ENCODE data around the gene RNF220. TPM values are rescaled to one million over a fixed set of nuclear protein-coding genes. Genes with fewer than 3 reads are reported as not detected.

RNF220 gene
- total and polyA plus RNA-seq, 9 of the 15 experiments (the other 6 are each of a cell fraction or from before 2014, with no cell fraction given), result 5.1 to 117 (median 66.9) TPM

DNA sequence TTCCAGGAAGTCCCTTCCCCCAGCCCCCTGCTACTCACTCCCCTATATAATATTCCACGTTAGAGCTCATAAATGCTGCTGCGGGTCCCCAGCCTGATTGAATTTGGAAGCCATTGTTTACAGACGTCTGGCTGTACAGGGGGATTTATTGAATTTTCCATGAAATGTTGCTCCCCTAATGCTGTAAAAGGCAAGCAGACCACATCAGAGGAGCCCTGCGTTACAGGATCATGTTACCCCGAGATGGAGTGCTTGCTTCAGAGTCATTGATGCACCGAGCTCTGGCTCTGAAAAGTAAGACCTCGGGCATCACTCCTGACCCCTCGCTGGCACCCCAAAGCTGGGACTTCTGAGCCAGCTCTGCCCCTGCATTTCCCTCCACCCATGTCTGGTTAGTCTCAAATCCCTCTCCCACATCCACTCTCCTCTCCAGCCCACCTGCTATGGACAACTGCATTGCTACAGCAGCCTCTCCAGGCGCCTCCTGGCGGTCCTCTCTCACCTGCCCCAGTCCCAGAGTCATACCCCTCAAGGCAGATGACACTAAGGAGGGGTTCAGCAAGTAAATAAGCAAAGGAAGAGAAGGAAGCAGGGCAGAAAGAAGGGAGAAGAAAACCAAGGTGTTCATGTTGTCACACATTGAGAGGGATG is 141.5 kb downstream of the RNF220 start (continued):
- TF ChIP-seq ZNF778 (CRISPR knock-in tag; IDR thresholded peaks at IDR 0.05), result no peak
- TF ChIP-seq, protein P1, sequence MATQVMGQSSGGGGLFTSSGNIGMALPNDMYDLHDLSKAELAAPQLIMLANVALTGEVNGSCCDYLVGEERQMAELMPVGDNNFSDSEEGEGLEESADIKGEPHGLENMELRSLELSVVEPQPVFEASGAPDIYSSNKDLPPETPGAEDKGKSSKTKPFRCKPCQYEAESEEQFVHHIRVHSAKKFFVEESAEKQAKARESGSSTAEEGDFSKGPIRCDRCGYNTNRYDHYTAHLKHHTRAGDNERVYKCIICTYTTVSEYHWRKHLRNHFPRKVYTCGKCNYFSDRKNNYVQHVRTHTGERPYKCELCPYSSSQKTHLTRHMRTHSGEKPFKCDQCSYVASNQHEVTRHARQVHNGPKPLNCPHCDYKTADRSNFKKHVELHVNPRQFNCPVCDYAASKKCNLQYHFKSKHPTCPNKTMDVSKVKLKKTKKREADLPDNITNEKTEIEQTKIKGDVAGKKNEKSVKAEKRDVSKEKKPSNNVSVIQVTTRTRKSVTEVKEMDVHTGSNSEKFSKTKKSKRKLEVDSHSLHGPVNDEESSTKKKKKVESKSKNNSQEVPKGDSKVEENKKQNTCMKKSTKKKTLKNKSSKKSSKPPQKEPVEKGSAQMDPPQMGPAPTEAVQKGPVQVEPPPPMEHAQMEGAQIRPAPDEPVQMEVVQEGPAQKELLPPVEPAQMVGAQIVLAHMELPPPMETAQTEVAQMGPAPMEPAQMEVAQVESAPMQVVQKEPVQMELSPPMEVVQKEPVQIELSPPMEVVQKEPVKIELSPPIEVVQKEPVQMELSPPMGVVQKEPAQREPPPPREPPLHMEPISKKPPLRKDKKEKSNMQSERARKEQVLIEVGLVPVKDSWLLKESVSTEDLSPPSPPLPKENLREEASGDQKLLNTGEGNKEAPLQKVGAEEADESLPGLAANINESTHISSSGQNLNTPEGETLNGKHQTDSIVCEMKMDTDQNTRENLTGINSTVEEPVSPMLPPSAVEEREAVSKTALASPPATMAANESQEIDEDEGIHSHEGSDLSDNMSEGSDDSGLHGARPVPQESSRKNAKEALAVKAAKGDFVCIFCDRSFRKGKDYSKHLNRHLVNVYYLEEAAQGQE (IDR thresholded peaks at IDR 0.05; ENCODE audit: borderline replicate concordance), result peak; percentile 64
- TF ChIP-seq, protein P1 (CRISPR knock-in tag; IDR thresholded peaks at IDR 0.05; ENCODE audit: low read depth), result no peak
- no peak for TF ChIP-seq TEAD2 (tag; IDR thresholded peaks at IDR 0.05)
- TF ChIP-seq, protein P2, sequence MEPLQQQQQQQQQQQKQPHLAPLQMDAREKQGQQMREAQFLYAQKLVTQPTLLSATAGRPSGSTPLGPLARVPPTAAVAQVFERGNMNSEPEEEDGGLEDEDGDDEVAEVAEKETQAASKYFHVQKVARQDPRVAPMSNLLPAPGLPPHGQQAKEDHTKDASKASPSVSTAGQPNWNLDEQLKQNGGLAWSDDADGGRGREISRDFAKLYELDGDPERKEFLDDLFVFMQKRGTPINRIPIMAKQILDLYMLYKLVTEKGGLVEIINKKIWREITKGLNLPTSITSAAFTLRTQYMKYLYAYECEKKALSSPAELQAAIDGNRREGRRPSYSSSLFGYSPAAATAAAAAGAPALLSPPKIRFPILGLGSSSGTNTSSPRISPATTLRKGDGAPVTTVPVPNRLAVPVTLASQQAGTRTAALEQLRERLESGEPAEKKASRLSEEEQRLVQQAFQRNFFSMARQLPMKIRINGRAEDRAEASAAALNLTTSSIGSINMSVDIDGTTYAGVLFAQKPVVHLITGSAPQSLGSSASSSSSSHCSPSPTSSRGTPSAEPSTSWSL (CRISPR knock-in tag; IDR thresholded peaks at IDR 0.05; ENCODE audit: borderline replicate concordance), result no peak

All from K562 (cell line).